Fibroblast of upper back skin (primary cell): ENCODE data around the gene GMPR.
"Not testable (repeated sequence)": the region's sequence is repeated elsewhere in the genome, so short reads cannot be mapped to it uniquely, and the experiment has no call there.

ENCODE experiments used
- DNase-seq: peaks from one replicate; pipeline ENCODE4 v3.0.0-alpha.2; 2013

The GMPR gene

GRCh38 chr6:16238057-16238962 is at the start of gene GMPR:
Gene GMPR (plus strand): TSS chr6:16238587. CDS start chr6:16238694, 107 bp downstream.
- peak; percentile 13 for DNase-seq

GRCh38 chr6:16190214-16190613 is 48.2 kb upstream of the GMPR start:
- DNase-seq, result no peak

- no peak for DNase-seq
Observed at GRCh38 chr6:16196260-16196983, 42.0 kb upstream of the GMPR start.

- no peak for DNase-seq
Observed at GRCh38 chr6:16196984-16197546, 41.3 kb upstream of the GMPR start.

- DNase-seq, result no peak
Observed at GRCh38 chr6:16198061-16198705, 40.2 kb upstream of the GMPR start.

GRCh38 chr6:16199804-16200203 is 38.6 kb upstream of the GMPR start:
- no peak for DNase-seq

GRCh38 chr6:16200321-16200883 is 38.0 kb upstream of the GMPR start:
- no peak for DNase-seq

- DNase-seq, result no peak
Observed at GRCh38 chr6:16201706-16202105, 36.7 kb upstream of the GMPR start.

- no peak for DNase-seq
Observed at GRCh38 chr6:16204653-16205376, 33.6 kb upstream of the GMPR start.

GRCh38 chr6:16205377-16206144 is 32.8 kb upstream of the GMPR start:
- peak; percentile 97 for DNase-seq

- DNase-seq, result peak; percentile 94
Observed at GRCh38 chr6:16206595-16207037, 31.8 kb upstream of the GMPR start.

- no peak for DNase-seq
Observed at GRCh38 chr6:16208989-16209388, 29.4 kb upstream of the GMPR start.

- DNase-seq, result no peak
Observed at GRCh38 chr6:16209539-16209938, 28.8 kb upstream of the GMPR start.

- no peak for DNase-seq
Observed at GRCh38 chr6:16212276-16212675, 26.1 kb upstream of the GMPR start.

GRCh38 chr6:16216501-16217155 is 21.8 kb upstream of the GMPR start:
- peak; percentile 37 for DNase-seq

- no peak for DNase-seq
Observed at GRCh38 chr6:16217156-16217721, 21.1 kb upstream of the GMPR start.

- DNase-seq, result no peak
Observed at GRCh38 chr6:16222826-16223225, 15.6 kb upstream of the GMPR start.

GRCh38 chr6:16223362-16223761 is 15.0 kb upstream of the GMPR start:
- DNase-seq, result no peak

GRCh38 chr6:16224409-16224808 is 14.0 kb upstream of the GMPR start:
- no peak for DNase-seq

GRCh38 chr6:16225062-16225731 is 13.2 kb upstream of the GMPR start:
- not testable (repeated sequence) for DNase-seq
